Raji (cell line): ENCODE results near the gene KCNK5.

ENCODE experiments used
- POLR2A ChIP-seq: IDR thresholded peaks from 2 replicates; pipeline ENCODE4 v1.6.1; 2011; ENCODE audit warnings: low read depth, low read length, control low read depth; ENCODE audit not compliant: insufficient read depth

The KCNK5 gene

GRCh38 chr6:39199231-39199940 lies 29.9 kb downstream of the KCNK5 start:
- no peak for TF ChIP-seq POLR2A

GRCh38 chr6:39198528-39198927 lies 30.7 kb downstream of the KCNK5 start:
- no peak for TF ChIP-seq POLR2A

- TF ChIP-seq POLR2A: no peak
Observed at GRCh38 chr6:39197922-39198500, 31.3 kb downstream of the KCNK5 start.

- TF ChIP-seq POLR2A: no peak
Observed at GRCh38 chr6:39197521-39197920, 31.8 kb downstream of the KCNK5 start.

- no peak for TF ChIP-seq POLR2A
Observed at GRCh38 chr6:39196673-39197091, 32.6 kb downstream of the KCNK5 start.

GRCh38 chr6:39195792-39196385 lies 33.4 kb downstream of the KCNK5 start:
- TF ChIP-seq POLR2A: no peak

- TF ChIP-seq POLR2A: no peak
Observed at GRCh38 chr6:39194466-39194865, 34.8 kb downstream of the KCNK5 start.

- no peak for TF ChIP-seq POLR2A
Observed at GRCh38 chr6:39193201-39193791, 36.0 kb downstream of the KCNK5 start.

GRCh38 chr6:39192736-39193135 lies 36.5 kb downstream of the KCNK5 start:
- TF ChIP-seq POLR2A: no peak

GRCh38 chr6:39191236-39191930 lies 37.9 kb downstream of the KCNK5 start:
- no peak for TF ChIP-seq POLR2A

GRCh38 chr6:39190545-39191235 lies 38.6 kb downstream of the KCNK5 start:
- no peak for TF ChIP-seq POLR2A

GRCh38 chr6:39189915-39190544 lies 39.2 kb downstream of the KCNK5 start:
- no peak for TF ChIP-seq POLR2A

- no peak for TF ChIP-seq POLR2A
Observed at GRCh38 chr6:39189131-39189530, 40.1 kb downstream of the KCNK5 start.

GRCh38 chr6:39188571-39188970 lies 40.7 kb downstream of the KCNK5 start:
- TF ChIP-seq POLR2A: no peak

GRCh38 chr6:39188098-39188450 lies 41.2 kb downstream of the KCNK5 start:
- TF ChIP-seq POLR2A: no peak

GRCh38 chr6:39184906-39185580 lies 44.2 kb downstream of the KCNK5 start:
- TF ChIP-seq POLR2A: no peak
